ENCODE results near the gene YPEL1.

Gene YPEL1

GRCh38 chr22:21684492-21685163 is 51.0 kb downstream of the YPEL1 start:
- CTCF ChIA-PET = interaction anchor here (1.0 kb wide), 1 partner anchor 10 kb away, joined by 5 read pairs; no protein-coding TSS in a partner anchor
- Histone ChIP-seq H3K4me3 (ENCODE audit: control insufficient read depth in 1 of 7, extremely low read depth in 1 of 7, insufficient read depth in 4 of 7, low read depth in 2 of 7, low read length in 6 of 7) (no peak overlapping the region), H3K27me3 (replicated peaks in 2 of 5; ENCODE audit: control insufficient read depth in 4 of 5, insufficient read depth in 5 of 5, low read length in 4 of 5) (no peaks in the 10 kb centered on the region), H3K4me1 (ENCODE audit: control extremely low read depth in 1 of 4, control insufficient read depth in 4 of 4, insufficient read depth in 4 of 4, low read length in 3 of 4) (no peaks in the 10 kb centered on the region), H3K27ac (ENCODE audit: insufficient read depth in 1 of 2, low read depth in 1 of 2, low read length in 2 of 2, poor library complexity in 1 of 2, severe bottlenecking in 2 of 2) (no peak overlapping the region), H3K36me3 (ENCODE audit: control insufficient read depth in 4 of 4, insufficient read depth in 4 of 4, low read length in 3 of 4) (peaks cover 15 to 78% (median 47%) of the 10 kb centered on the region in 4 experiments), H3K9me3 (ENCODE audit: control extremely low read depth in 1 of 5, control insufficient read depth in 4 of 5, insufficient read depth in 2 of 5, low read depth in 1 of 5, low read length in 4 of 5) (no peaks in the 10 kb centered on the region)
- no peak for DNase-seq
- WGBS (ENCODE audit: insufficient coverage) = 97% methylated on average over 18 of the region's 19 CpGs
- POLR2A ChIA-PET = no interaction called here

- H3K27me3 ChIP-seq (replicated peaks in 2 of 5; ENCODE audit: control insufficient read depth in 4 of 5, insufficient read depth in 5 of 5, low read length in 4 of 5) = no peaks in the 10 kb centered on the region
- no peaks in the 10 kb centered on the region for H3K9me3 ChIP-seq (ENCODE audit: control extremely low read depth in 1 of 5, control insufficient read depth in 4 of 5, insufficient read depth in 2 of 5, low read depth in 1 of 5, low read length in 4 of 5)
- ChIA-PET CTCF (no interaction called here), POLR2A (no interaction called here)
- no peak overlapping the region for H3K4me3 ChIP-seq (ENCODE audit: control insufficient read depth in 1 of 7, extremely low read depth in 1 of 7, insufficient read depth in 4 of 7, low read depth in 2 of 7, low read length in 6 of 7)
- no peaks in the 10 kb centered on the region for H3K4me1 ChIP-seq (ENCODE audit: control extremely low read depth in 1 of 4, control insufficient read depth in 4 of 4, insufficient read depth in 4 of 4, low read length in 3 of 4)
- 94% methylated on average over 6 of the region's 7 CpGs for WGBS (ENCODE audit: insufficient coverage)
- H3K27ac ChIP-seq (ENCODE audit: insufficient read depth in 1 of 2, low read depth in 1 of 2, low read length in 2 of 2, poor library complexity in 1 of 2, severe bottlenecking in 2 of 2) = no peak overlapping the region
- DNase-seq = no peak
- peaks cover 15 to 70% (median 42%) of the 10 kb centered on the region in 4 experiments for H3K36me3 ChIP-seq (ENCODE audit: control insufficient read depth in 4 of 4, insufficient read depth in 4 of 4, low read length in 3 of 4)
Measured at GRCh38 chr22:21683401-21683811, 52.2 kb downstream of the YPEL1 start.

- no peak overlapping the region for H3K27ac ChIP-seq (ENCODE audit: insufficient read depth in 1 of 2, low read depth in 1 of 2, low read length in 2 of 2, poor library complexity in 1 of 2, severe bottlenecking in 2 of 2)
- H3K4me3 ChIP-seq (ENCODE audit: control insufficient read depth in 1 of 7, extremely low read depth in 1 of 7, insufficient read depth in 4 of 7, low read depth in 2 of 7, low read length in 6 of 7) = no peak overlapping the region
- peaks cover 10 to 62% (median 41%) of the 10 kb centered on the region in 4 experiments for H3K36me3 ChIP-seq (ENCODE audit: control insufficient read depth in 4 of 4, insufficient read depth in 4 of 4, low read length in 3 of 4)
- DNase-seq = no peak
- POLR2A ChIA-PET = no interaction called here
- H3K9me3 ChIP-seq (ENCODE audit: control extremely low read depth in 1 of 5, control insufficient read depth in 4 of 5, insufficient read depth in 2 of 5, low read depth in 1 of 5, low read length in 4 of 5) = no peaks in the 10 kb centered on the region
- CTCF ChIA-PET = no interaction called here
- no peaks in the 10 kb centered on the region for H3K27me3 ChIP-seq (replicated peaks in 2 of 5; ENCODE audit: control insufficient read depth in 4 of 5, insufficient read depth in 5 of 5, low read length in 4 of 5)
- 99% methylated on average over 15 of the region's 20 CpGs for WGBS (ENCODE audit: insufficient coverage)
- H3K4me1 ChIP-seq (ENCODE audit: control extremely low read depth in 1 of 4, control insufficient read depth in 4 of 4, insufficient read depth in 4 of 4, low read length in 3 of 4) = no peaks in the 10 kb centered on the region
Measured at GRCh38 chr22:21682385-21683175, 53.0 kb downstream of the YPEL1 start.

GRCh38 chr22:21681566-21682370 is 53.8 kb downstream of the YPEL1 start:
- Histone ChIP-seq H3K27ac (ENCODE audit: insufficient read depth in 1 of 2, low read depth in 1 of 2, low read length in 2 of 2, poor library complexity in 1 of 2, severe bottlenecking in 2 of 2) (no peak overlapping the region), H3K36me3 (ENCODE audit: control insufficient read depth in 4 of 4, insufficient read depth in 4 of 4, low read length in 3 of 4) (peaks cover 9 to 56% (median 38%) of the 10 kb centered on the region in 4 experiments), H3K4me3 (ENCODE audit: control insufficient read depth in 1 of 7, extremely low read depth in 1 of 7, insufficient read depth in 4 of 7, low read depth in 2 of 7, low read length in 6 of 7) (no peak overlapping the region), H3K9me3 (ENCODE audit: control extremely low read depth in 1 of 5, control insufficient read depth in 4 of 5, insufficient read depth in 2 of 5, low read depth in 1 of 5, low read length in 4 of 5) (no peaks in the 10 kb centered on the region), H3K27me3 (replicated peaks in 2 of 5; ENCODE audit: control insufficient read depth in 4 of 5, insufficient read depth in 5 of 5, low read length in 4 of 5) (no peaks in the 10 kb centered on the region), H3K4me1 (ENCODE audit: control extremely low read depth in 1 of 4, control insufficient read depth in 4 of 4, insufficient read depth in 4 of 4, low read length in 3 of 4) (no peaks in the 10 kb centered on the region)
- DNase-seq = no peak
- CTCF ChIA-PET = no interaction called here
- POLR2A ChIA-PET = no interaction called here
- 91% methylated on average over 21 of the region's 24 CpGs for WGBS (ENCODE audit: insufficient coverage)

GRCh38 chr22:21680830-21681565 is 54.6 kb downstream of the YPEL1 start:
- POLR2A ChIA-PET = no interaction called here
- Histone ChIP-seq H3K27me3 (replicated peaks in 2 of 5; ENCODE audit: control insufficient read depth in 4 of 5, insufficient read depth in 5 of 5, low read length in 4 of 5) (no peaks in the 10 kb centered on the region), H3K4me3 (ENCODE audit: control insufficient read depth in 1 of 7, extremely low read depth in 1 of 7, insufficient read depth in 4 of 7, low read depth in 2 of 7, low read length in 6 of 7) (no peak overlapping the region), H3K4me1 (ENCODE audit: control extremely low read depth in 1 of 4, control insufficient read depth in 4 of 4, insufficient read depth in 4 of 4, low read length in 3 of 4) (no peaks in the 10 kb centered on the region), H3K36me3 (ENCODE audit: control insufficient read depth in 4 of 4, insufficient read depth in 4 of 4, low read length in 3 of 4) (peaks cover 9 to 49% (median 31%) of the 10 kb centered on the region in 4 experiments), H3K9me3 (ENCODE audit: control extremely low read depth in 1 of 5, control insufficient read depth in 4 of 5, insufficient read depth in 2 of 5, low read depth in 1 of 5, low read length in 4 of 5) (no peaks in the 10 kb centered on the region), H3K27ac (ENCODE audit: insufficient read depth in 1 of 2, low read depth in 1 of 2, low read length in 2 of 2, poor library complexity in 1 of 2, severe bottlenecking in 2 of 2) (no peak overlapping the region)
- WGBS (ENCODE audit: insufficient coverage) = 93% methylated on average over 17 of the region's 21 CpGs
- DNase-seq = no peak
- CTCF ChIA-PET = no interaction called here

GRCh38 chr22:21679383-21679782 is 56.2 kb downstream of the YPEL1 start:
- WGBS (ENCODE audit: insufficient coverage) = 100% methylated on average over 1 of the region's 4 CpGs
- Histone ChIP-seq H3K27me3 (replicated peaks in 2 of 5; ENCODE audit: control insufficient read depth in 4 of 5, insufficient read depth in 5 of 5, low read length in 4 of 5) (no peaks in the 10 kb centered on the region), H3K27ac (ENCODE audit: insufficient read depth in 1 of 2, low read depth in 1 of 2, low read length in 2 of 2, poor library complexity in 1 of 2, severe bottlenecking in 2 of 2) (no peak overlapping the region), H3K4me1 (ENCODE audit: control extremely low read depth in 1 of 4, control insufficient read depth in 4 of 4, insufficient read depth in 4 of 4, low read length in 3 of 4) (no peaks in the 10 kb centered on the region), H3K36me3 (ENCODE audit: control insufficient read depth in 4 of 4, insufficient read depth in 4 of 4, low read length in 3 of 4) (peaks cover 11 to 49% (median 35%) of the 10 kb centered on the region in 4 experiments), H3K9me3 (ENCODE audit: control extremely low read depth in 1 of 5, control insufficient read depth in 4 of 5, insufficient read depth in 2 of 5, low read depth in 1 of 5, low read length in 4 of 5) (no peaks in the 10 kb centered on the region), H3K4me3 (ENCODE audit: control insufficient read depth in 1 of 7, extremely low read depth in 1 of 7, insufficient read depth in 4 of 7, low read depth in 2 of 7, low read length in 6 of 7) (no peak overlapping the region)
- POLR2A ChIA-PET = no interaction called here
- no peak for DNase-seq
- CTCF ChIA-PET = interaction anchor here (1.4 kb wide), 1 partner anchor 14 kb away, joined by 3 read pairs; the partner anchor contains the start of gene PPIL2

Measured in common myeloid progenitor, CD34-positive (primary cell).